Tibial artery (tissue), 4 donors: ENCODE data around the gene TCF4.

Experiments used
- DNase-seq, 2 donors: peaks; one replicate each; pipeline ENCODE4 v3.0.0-alpha.2; 2019
- H3K27ac ChIP-seq, 2 donors: fragments of 200-600 bp; sonication (generic) in 1 of 2; 1 replicate in 1 of 2; 2 replicates in 1 of 2; pipeline ENCODE4 v1.5.1; 2018 to 2019; ENCODE audit warnings: mild to moderate bottlenecking in 1 of 2
- H3K27me3 ChIP-seq, 2 donors: fragments of 200-600 bp; sonication (generic) in 1 of 2; one replicate each; pipeline versions ENCODE4 v1.5.1 to v1.6.0; 2016 to 2019
- H3K36me3 ChIP-seq, 3 donors: fragments of 200-600 bp; sonication (generic) in 2 of 3; one replicate each; pipeline ENCODE4 v1.5.1; 2016 to 2019; ENCODE audit warnings: mild to moderate bottlenecking in 2 of 3
- H3K4me1 ChIP-seq, 4 donors: fragments of 200-600 bp; sonication (generic) in 2 of 4; 1 replicate in 3 of 4; 2 replicates in 1 of 4; pipeline ENCODE4 v1.5.1; 2016 to 2019
- H3K4me3 ChIP-seq, 2 donors: fragments of 200-600 bp; sonication (generic) in 1 of 2; 1 replicate in 1 of 2; 2 replicates in 1 of 2; pipeline ENCODE4 v1.5.1; 2018 to 2019; ENCODE audit warnings: mild to moderate bottlenecking in 2 of 2
- H3K9me3 ChIP-seq, 3 donors: fragments of 200-600 bp; sonication (generic) in 1 of 3; one replicate each; pipeline ENCODE4 v1.5.1; 2016 to 2019
- intact Hi-C: fragments of 100-400 bp; cut with DNase I; formaldehyde crosslinking; loops from one replicate; pipeline ENCODE4 v1.15.0; 2023; ENCODE audit warnings: low total_unique reads
- TF ChIP-seq, protein P1 (sequence below), 2 experiments: fragments of 200-600 bp in 1 of 2; fragments of 450-650 bp in 1 of 2; IDR thresholded peaks; one replicate each; pipeline ENCODE4 v1.5.1; 2017 to 2019; ENCODE audit warnings: antibody characterized with exemption in 2 of 2, mild to moderate bottlenecking in 1 of 2, moderate library complexity in 1 of 2

Gene TCF4

DNA sequence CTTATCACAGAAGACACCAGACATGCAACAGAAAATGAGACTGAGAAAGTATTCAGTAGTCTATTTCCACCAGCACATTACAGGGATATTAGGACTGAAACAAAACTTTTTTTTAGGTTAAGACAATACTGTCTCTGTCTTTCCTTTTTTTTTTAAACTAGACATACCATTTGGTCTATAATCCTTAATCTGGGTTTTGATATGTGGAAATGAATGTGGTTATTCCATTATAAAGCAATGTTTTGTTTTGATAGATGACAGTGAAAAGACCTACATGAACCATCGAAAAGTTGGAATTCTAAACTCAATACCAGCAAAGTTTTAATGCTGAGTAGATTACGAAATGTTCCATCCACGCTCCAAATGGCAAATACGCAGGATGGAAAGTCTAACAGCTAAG lies 123.4 kb downstream of the TCF4 start:
- H3K27me3 ChIP-seq: no peaks in the 10 kb centered on the region
- H3K4me1 ChIP-seq: no peaks in the 10 kb centered on the region
- H3K9me3 ChIP-seq: no peaks in the 10 kb centered on the region
- intact Hi-C loops: no loop called here
- TF ChIP-seq, protein P1, sequence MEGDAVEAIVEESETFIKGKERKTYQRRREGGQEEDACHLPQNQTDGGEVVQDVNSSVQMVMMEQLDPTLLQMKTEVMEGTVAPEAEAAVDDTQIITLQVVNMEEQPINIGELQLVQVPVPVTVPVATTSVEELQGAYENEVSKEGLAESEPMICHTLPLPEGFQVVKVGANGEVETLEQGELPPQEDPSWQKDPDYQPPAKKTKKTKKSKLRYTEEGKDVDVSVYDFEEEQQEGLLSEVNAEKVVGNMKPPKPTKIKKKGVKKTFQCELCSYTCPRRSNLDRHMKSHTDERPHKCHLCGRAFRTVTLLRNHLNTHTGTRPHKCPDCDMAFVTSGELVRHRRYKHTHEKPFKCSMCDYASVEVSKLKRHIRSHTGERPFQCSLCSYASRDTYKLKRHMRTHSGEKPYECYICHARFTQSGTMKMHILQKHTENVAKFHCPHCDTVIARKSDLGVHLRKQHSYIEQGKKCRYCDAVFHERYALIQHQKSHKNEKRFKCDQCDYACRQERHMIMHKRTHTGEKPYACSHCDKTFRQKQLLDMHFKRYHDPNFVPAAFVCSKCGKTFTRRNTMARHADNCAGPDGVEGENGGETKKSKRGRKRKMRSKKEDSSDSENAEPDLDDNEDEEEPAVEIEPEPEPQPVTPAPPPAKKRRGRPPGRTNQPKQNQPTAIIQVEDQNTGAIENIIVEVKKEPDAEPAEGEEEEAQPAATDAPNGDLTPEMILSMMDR (IDR thresholded peaks at IDR 0.05): no peak
- no peaks in the 10 kb centered on the region for H3K36me3 ChIP-seq
- no peak for DNase-seq
- no peak overlapping the region for H3K27ac ChIP-seq
- no peak overlapping the region for H3K4me3 ChIP-seq

DNA sequence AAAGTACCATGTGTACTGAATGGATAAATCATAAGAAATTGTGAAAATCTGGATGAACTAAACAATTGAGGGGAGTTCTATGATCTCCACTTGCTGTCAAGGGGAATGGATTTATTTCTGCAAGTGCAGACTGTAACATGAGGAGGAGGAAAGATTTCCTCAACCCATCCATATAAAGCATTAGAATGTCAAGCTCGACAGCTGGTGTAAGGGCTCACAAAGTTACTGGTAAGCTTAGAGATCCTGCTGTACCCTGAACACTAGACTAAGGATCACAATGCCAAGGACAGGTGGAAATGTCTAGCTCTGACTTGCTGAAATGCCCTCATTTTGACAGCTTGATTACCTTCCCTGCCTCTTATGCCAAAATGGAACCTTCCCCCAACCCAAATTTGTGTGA lies 125.3 kb downstream of the TCF4 start:
- no peaks in the 10 kb centered on the region for H3K27me3 ChIP-seq
- H3K4me1 ChIP-seq: no peaks in the 10 kb centered on the region
- no peaks in the 10 kb centered on the region for H3K9me3 ChIP-seq
- TF ChIP-seq, protein P1 (IDR thresholded peaks at IDR 0.05): no peak
- intact Hi-C loops: no loop called here
- DNase-seq: no peak
- no peak overlapping the region for H3K27ac ChIP-seq
- H3K4me3 ChIP-seq: no peak overlapping the region
- no peaks in the 10 kb centered on the region for H3K36me3 ChIP-seq

DNA sequence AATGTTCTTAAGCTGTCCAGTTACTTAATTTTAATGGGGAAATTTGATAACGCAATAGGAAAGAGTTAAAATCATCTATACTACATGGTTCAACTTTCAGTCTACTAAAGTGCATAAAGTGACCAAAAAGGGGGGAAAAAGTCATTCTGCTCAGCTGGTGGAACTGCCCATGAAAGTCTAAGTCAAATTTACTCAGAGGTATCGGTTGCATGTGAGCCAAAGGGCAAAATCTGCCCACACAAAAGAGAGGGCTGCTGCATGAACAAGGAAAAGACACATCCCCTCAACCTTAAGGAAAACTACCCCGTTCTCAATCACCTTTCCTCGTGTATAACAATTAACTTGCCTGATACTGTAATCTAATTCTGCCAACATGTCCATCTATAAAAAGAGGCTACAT lies 126.1 kb downstream of the TCF4 start:
- no peak overlapping the region for H3K27ac ChIP-seq
- no peak for DNase-seq
- no peaks in the 10 kb centered on the region for H3K9me3 ChIP-seq
- H3K4me1 ChIP-seq: no peaks in the 10 kb centered on the region
- intact Hi-C loops: no loop called here
- TF ChIP-seq, protein P1 (IDR thresholded peaks at IDR 0.05): no peak
- H3K27me3 ChIP-seq: no peaks in the 10 kb centered on the region
- H3K4me3 ChIP-seq: no peak overlapping the region
- H3K36me3 ChIP-seq: no peaks in the 10 kb centered on the region

DNA sequence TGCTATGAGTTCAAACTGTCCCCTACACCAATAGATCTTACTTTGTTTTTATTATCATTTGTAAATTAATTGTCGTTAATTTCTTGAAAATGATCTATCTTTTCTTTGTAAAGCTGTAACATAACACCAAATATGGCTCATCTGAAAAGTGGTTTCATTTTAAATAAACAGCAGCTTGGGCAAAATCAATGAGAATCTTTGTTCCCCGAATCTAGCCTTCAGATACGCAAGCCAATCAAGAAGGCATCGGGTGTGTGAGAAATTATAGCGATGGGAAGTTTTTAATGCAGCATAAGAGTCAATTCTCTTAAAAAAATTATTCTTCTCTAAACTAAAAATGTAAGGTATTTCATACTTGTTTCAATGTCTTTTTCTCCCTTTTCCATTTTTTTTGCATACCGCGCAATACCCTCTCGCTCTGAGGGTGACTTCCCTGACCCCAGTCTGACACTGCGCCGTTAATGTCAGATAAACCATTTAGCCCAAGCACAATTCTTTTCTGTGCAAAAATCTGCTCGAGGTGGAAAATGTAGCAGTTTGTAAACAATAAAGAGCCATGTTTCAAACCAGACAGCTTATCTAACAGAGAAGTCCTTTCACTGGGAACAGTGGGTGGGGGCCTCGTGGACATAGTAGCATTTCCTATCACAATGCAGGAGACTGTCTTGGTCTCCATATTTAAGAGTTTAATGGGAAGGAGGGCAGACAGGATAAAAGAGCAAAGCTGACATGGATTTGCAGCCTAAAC lies 129.4 kb downstream of the TCF4 start:
- intact Hi-C loops: no loop called here
- H3K36me3 ChIP-seq: no peaks in the 10 kb centered on the region
- TF ChIP-seq, protein P1 (IDR thresholded peaks at IDR 0.05): no peak
- H3K4me3 ChIP-seq: no peak overlapping the region
- no peak for DNase-seq
- no peaks in the 10 kb centered on the region for H3K27me3 ChIP-seq
- no peaks in the 10 kb centered on the region for H3K4me1 ChIP-seq
- H3K9me3 ChIP-seq: no peaks in the 10 kb centered on the region
- no peak overlapping the region for H3K27ac ChIP-seq

DNA sequence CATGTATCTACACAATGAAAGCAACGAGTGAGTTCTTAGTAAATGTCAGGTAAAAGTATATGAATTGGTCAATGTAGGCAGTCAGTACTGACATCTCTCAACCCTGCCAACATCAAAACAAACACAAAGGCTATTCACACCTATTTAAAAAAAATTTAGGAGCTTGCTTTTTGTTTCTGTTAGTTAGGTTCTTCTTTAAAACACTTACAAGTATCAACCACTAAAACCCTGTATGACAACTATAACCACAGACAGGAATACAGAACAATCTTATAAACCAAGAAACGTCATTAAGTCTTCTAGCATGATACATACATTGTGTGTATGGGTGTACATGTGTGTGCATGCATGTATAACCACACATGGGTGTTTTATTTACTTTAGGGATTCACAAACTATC lies 131.0 kb downstream of the TCF4 start:
- no peak for DNase-seq
- H3K36me3 ChIP-seq: no peaks in the 10 kb centered on the region
- TF ChIP-seq, protein P1 (IDR thresholded peaks at IDR 0.05): no peak
- no peak overlapping the region for H3K4me3 ChIP-seq
- peaks cover 0 to 11% (median 6%) of the 10 kb centered on the region in 4 donors for H3K4me1 ChIP-seq
- H3K27me3 ChIP-seq: no peaks in the 10 kb centered on the region
- intact Hi-C loops: no loop called here
- H3K27ac ChIP-seq: no peak overlapping the region
- no peaks in the 10 kb centered on the region for H3K9me3 ChIP-seq
